ENCODE measurements around the gene E2F8.
"Not testable (repeated sequence)": the region's sequence is repeated elsewhere in the genome, so short reads cannot be mapped to it uniquely, and the experiment has no call there.

The E2F8 gene
- total RNA-seq: 0.27 to 1.2 (median 0.47) reads per million in 4 donors

GRCh38 chr11:19240420-19241259 lies at the start of gene E2F8:
TSS of gene E2F8 (minus strand) at chr11:19240945. CDS start at chr11:19240121, 824 bp downstream.
- peak; percentile 53 to 97 (median 66) for DNase-seq

- no peak for DNase-seq
Observed at GRCh38 chr11:19290356-19290755, 49.6 kb upstream of the E2F8 start.

GRCh38 chr11:19288256-19288655 lies 47.5 kb upstream of the E2F8 start:
- DNase-seq: no peak

GRCh38 chr11:19286411-19286810 lies 45.7 kb upstream of the E2F8 start:
- no peak for DNase-seq

- no peak for DNase-seq
Observed at GRCh38 chr11:19284881-19285280, 44.1 kb upstream of the E2F8 start.

GRCh38 chr11:19283991-19284390 lies 43.2 kb upstream of the E2F8 start:
- DNase-seq: no peak

- DNase-seq: no peak
Observed at GRCh38 chr11:19281555-19281954, 40.8 kb upstream of the E2F8 start.

- DNase-seq: no peak
Observed at GRCh38 chr11:19281041-19281440, 40.3 kb upstream of the E2F8 start.

- no peak for DNase-seq
Observed at GRCh38 chr11:19279451-19279850, 38.7 kb upstream of the E2F8 start.

GRCh38 chr11:19276859-19277808 lies 36.4 kb upstream of the E2F8 start:
- DNase-seq: no peak

GRCh38 chr11:19275496-19275895 lies 34.8 kb upstream of the E2F8 start:
- no peak for DNase-seq

- DNase-seq: not testable (repeated sequence)
Observed at GRCh38 chr11:19273219-19273618, 32.5 kb upstream of the E2F8 start.

- no peak for DNase-seq
Observed at GRCh38 chr11:19268909-19269308, 28.2 kb upstream of the E2F8 start.

GRCh38 chr11:19267567-19267966 lies 26.8 kb upstream of the E2F8 start:
- DNase-seq: no peak

GRCh38 chr11:19263333-19263732 lies 22.6 kb upstream of the E2F8 start:
- no peak for DNase-seq

- peak; percentile 20 to 49 (median 30) for DNase-seq
Observed at GRCh38 chr11:19259487-19260345, 19.0 kb upstream of the E2F8 start.

GRCh38 chr11:19258641-19259230 lies 18.0 kb upstream of the E2F8 start:
- no peak for DNase-seq

- DNase-seq: not testable (repeated sequence)
Observed at GRCh38 chr11:19254441-19254840, 13.7 kb upstream of the E2F8 start.

- no peak for DNase-seq
Observed at GRCh38 chr11:19253817-19254216, 13.1 kb upstream of the E2F8 start.

GRCh38 chr11:19253153-19253745 lies 12.5 kb upstream of the E2F8 start:
- DNase-seq: no peak

- DNase-seq: no peak
Observed at GRCh38 chr11:19252394-19253152, 11.8 kb upstream of the E2F8 start.
